HuH-7.5 (cell line): ENCODE data around the gene MCHR1.
"Not testable (repeated sequence)": the region's sequence is repeated elsewhere in the genome, so short reads cannot be mapped to it uniquely, and the experiment has no call there.

ENCODE experiments used
- DNase-seq: peaks from one replicate; pipeline ENCODE4 v3.0.0; 2011; ENCODE audit warnings: low spot score

Gene MCHR1

DNA sequence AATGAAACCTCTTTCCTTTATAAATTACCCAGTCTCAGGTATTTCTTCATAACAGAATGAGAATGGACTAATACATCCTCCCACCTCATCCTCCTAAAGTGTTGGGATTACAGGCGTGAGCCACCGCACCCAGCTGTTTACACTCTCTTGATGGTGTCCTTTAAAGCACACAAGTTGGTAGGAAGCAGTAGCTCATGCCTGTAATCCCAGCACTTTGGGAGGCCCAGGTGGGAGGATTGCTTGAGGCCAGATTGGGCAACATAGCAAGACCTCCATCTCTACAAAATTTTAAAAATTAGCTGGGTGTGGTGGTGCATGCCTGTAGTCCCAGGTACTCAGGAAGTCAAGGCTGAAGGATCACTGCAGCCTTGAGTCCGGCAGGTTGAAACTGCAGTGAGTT is 23.3 kb upstream of the MCHR1 start:
- not testable (repeated sequence) for DNase-seq

DNA sequence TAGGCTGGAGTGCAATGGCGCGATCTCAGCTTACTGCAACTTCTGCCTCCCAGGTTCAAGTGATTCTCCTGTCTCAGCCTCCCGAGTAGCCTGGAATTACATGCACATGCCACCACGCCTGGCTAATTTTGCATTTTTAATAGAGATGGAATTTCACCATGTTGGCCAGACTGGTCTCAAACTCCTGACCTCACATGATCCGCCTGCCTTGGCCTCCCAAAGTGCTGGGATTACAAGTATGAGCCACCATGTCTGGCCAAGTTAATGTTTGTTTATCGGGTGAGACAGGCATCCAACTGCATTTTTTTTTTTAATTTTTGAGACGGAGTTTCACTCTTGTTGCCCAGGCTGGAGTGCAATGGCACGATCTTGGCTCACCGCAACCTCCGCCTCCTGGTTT is 22.6 kb upstream of the MCHR1 start:
- not testable (repeated sequence) for DNase-seq

DNA sequence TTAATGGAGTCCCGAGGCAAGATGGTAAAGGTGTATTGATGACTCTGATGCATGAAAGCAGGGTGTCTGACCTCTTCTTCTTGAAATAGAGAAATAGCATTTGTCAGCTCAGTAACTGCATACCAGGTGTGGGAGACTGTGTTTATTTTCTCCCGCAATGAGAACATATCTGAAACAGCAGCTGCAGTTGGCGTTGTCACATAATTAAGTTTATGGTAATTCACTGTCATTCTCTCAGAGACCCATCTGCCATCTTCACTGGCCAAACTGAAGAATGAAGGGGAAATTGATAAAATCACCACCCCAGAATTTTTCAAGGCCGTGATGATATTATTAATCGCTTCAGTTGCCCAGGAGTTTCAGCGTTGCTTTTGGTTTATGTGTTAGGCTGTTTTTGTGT is 20.1 kb upstream of the MCHR1 start:
- DNase-seq, result no peak

DNA sequence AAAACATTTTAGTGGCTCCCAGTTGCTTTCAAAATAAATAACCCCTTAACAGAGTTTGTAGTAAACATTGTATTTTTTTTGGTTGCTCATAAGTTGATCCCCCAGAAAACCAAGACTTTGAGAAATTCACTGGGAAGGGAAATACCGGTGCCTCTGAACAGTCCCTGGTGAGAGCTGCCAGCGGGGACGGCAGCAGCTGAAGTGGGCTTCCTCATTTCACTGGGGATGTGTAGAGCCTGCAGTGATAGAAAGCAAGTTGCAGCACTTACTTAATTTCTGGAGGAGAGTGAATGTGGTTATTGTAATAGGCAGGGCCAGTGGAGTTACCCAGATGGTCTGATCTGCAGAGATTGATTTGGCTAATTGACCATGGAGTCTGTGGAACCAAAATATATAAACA is 18.6 kb upstream of the MCHR1 start:
- no peak for DNase-seq

DNA sequence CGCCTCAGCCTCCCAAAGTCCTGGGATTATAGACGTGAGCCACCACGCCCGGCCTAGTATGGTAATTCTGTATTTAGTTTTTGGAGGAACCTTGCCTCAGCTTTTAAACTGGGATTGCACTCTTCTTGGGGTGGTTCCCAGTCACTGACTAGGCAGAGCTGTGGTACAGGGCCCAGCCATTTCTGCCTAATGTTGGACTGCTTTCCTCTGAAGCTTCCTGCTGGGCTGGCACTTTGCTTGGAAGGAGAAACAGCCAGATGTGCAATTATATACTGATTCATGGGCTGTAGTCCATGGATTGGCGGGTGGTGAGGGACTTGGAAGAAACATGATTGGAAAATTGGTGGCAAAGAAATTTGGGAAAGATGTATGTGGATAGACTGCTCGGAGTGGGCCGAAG is 17.6 kb upstream of the MCHR1 start:
- no peak for DNase-seq

DNA sequence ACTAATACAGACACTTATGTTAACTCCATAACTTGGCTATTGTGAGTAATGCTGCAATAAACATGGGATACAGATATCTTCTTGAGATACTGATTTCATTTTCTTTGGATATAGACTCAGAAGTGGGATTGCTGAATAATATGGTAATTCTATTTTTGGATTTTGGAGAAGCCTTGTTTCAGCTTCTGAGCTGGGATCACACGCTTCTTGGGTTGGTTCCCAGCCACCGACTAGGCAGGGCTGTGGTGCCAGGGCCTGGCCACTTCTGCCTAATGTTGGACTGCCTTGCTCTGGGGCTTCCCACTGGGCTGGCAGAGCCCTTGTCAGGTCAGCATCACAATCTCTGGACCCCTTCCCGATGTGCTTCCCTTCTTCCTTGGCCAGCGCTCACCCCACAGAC is 14.0 kb upstream of the MCHR1 start:
- DNase-seq, result no peak

DNA sequence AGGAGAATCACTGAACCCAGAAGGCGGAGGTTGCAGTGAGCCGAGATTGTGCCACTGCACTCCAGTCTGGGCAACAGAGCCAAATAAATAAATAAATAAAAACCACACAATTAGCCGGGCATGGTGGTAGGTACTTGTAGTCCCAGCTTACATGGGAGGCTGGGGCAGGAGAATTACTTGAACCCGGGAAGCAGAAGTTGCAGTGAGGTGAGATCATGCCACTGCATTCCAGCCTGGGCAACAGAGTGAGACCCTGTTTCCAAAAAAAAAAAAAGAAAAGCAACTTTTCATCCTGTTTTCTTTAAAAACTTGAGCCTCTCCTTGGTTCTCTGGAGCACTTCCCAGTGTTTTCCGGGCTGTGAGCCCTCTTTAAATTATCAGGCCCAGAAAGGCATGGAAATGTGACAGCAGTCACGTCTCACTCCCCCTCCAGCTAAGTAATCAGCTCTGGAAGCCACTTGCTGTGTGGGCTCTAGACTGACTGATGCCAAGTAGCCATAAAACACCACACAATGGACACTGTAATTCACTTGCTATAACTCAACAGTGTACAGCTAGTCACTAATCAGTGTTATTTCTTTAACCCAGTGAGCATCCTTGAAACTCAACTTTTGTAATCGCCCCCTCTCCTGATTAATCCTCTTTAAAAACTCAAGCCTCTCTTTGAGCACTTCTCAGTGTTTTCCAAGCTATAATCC is 13.0 kb upstream of the MCHR1 start:
- DNase-seq, result no peak

DNA sequence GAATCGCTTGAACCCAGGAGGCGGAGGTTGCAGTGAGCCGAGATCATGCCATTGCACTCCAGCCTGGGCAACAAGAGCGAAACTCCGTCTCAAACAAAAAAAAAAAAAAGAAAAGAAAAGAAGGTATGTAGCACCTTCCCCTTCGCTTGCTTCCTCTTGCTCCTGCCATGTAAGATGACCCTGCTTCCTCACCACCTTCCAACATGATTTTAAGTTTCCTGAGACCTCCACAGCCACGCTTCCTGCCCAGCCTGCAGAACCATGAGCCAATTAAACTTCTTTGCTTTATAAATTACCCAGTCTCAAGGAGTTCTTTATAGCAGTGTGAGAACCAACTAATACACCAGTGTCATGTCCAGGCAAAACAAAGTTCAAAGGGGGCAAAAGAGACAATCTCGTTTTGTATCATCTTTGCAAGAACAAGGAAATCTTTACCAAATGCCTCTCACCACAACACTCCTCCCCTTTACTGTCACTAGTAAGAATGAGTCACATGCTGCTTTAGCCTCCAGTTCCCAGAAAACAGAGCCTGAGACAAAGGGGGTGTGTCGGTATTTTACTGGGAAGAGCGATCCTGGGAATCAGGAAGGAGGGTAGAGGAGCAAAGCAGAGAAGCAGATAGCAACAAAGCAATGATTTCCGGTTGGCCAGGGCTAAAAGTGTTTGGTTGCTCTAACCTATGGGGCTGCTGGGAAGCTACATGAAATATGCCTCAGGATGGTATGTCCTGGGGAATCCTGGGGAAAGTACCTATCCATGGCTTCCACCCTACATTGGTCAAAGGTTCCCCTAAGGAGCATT is 10.5 kb upstream of the MCHR1 start:
- DNase-seq, result no peak

DNA sequence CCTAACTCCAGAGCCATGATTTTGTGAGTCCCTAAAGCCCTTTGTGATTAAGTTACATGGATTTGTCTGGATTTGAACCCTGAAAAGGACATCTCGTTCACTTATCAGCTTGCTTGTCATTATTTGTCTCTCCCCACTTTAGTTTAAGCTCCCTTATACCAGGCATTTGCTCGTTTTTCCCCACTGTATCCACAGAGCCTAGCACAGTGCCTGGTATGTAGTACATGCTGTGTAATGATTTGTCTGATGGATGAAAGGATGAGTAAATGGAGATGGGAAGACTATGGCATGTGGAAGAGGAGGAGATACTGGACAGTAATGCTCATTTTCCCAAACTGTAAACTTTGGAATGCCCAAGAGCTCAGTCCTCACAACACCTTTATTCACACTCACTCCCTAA is 9.2 kb upstream of the MCHR1 start:
- no peak for DNase-seq

DNA sequence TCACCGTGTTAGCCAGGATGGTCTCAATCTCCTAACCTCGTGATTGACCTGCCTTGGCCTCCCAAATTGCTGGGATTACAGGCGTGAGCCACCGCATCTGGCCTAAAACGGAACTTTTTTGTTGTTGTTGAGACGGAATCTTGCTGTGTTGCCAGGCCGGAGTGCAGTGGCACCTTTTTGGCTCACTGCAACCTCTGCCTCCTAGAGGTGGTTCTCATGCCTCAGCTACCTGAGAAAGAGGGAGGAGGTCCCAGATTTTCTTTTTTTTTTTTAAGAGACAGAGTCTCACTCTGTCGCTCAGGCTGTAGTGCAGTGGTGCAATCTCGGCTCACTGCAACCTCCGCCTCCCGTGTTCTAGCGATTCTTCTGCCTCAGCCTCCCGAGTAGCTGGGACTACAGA is 7.9 kb upstream of the MCHR1 start:
- no peak for DNase-seq

DNA sequence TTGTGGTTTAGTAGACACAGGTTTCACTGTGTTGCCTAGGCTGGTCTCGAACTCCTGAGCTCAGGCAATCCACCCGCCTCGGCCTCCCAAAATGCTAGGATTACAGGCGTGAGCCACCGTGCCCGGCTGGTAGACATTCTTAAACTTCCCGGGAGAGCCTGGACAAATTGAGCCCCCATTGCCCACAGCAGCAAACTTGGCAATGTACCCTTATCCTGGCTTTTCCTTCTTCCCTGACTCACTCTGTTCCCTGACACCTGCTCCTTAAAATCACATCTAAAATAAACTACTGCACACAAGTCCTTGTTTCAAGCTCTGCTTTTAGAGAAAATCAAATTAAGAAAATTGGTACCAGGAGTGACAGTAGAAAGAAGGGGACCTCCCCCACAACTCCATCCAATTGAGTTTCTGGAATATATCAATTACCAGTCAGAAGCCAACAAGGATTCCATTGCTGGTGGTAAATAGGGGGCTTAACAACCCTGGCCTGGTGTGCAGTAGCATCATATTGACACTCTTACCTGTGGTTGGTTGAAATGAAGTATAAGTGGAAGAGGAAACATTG is 7.4 kb upstream of the MCHR1 start:
- DNase-seq, result no peak

DNA sequence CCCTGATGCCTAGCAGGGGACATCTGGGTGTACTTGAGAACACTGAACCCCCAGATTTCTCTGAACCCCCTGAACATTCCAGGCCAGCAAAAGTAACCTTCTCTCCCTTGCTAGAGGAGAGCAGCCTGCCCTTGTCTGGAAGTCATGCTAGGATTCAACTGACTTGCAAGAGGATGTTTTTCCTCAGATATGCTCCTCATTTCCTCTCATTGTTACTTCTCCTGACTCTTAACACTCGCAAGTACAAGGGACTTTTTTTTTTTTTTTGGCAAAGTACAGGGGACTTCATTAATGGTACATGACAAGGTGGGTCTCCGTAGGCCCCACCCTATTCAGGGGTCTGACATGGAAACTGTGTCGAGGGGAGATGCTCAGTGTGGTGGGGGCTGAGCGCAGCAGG is 6.3 kb upstream of the MCHR1 start:
- DNase-seq, result no peak

DNA sequence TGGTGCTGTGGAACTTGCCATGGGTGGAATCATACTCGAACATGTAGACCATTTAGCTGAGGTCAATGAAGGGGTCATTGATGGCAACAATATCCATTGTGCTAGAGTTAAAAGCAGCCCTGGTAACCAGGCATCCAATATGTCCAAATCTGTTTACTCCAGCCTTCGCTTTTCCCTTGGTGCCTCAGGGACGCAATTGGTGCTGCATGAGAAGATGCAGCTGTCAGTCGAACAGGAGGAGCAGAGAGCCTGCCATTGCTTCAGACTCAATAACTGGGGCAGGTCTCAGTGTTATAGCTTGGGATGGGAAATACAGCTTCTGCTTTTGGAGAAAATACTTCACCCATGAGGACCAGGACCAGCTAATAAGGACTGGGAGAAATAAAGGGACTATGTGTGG is 5.0 kb upstream of the MCHR1 start:
- DNase-seq, result no peak

DNA sequence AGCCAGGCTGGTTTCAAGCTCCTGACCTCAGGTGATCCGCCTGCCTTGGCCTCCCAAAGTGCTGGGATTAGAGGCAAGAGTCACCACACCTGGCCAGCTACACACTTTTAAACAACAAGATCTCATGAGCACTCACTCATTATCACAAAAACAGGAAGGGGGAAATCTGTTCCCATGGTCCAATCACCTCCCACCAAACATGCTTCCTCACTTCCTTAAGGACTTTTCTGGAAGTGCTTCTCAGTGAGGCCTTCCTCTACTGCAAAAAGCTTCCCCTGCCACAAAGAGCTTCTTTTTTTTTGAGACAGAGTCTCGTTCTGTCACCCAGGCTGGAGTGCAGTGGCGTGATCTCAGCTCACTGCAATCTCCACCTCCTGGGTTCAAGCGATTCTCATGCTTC is 3.1 kb upstream of the MCHR1 start:
- DNase-seq, result not testable (repeated sequence)

DNA sequence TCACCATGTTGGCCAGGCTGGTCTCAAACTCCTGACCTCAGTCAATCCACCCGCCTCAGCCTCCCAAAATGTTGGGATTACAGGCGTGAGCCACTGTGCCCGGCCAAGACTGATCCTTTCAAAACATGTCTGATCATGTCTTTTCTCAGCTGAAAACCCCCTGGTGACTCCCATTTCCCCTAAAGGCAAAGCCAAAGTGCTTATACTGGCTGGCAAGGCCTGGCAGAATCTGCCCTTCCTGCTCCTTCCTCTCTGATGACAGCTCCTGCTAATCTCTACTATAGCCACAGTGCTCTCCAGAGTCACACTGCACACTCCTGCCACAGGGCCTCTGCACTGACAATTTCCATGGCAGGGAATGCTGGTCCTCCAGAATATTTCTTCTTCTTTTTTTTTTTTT is 2.6 kb upstream of the MCHR1 start:
- no peak for DNase-seq

DNA sequence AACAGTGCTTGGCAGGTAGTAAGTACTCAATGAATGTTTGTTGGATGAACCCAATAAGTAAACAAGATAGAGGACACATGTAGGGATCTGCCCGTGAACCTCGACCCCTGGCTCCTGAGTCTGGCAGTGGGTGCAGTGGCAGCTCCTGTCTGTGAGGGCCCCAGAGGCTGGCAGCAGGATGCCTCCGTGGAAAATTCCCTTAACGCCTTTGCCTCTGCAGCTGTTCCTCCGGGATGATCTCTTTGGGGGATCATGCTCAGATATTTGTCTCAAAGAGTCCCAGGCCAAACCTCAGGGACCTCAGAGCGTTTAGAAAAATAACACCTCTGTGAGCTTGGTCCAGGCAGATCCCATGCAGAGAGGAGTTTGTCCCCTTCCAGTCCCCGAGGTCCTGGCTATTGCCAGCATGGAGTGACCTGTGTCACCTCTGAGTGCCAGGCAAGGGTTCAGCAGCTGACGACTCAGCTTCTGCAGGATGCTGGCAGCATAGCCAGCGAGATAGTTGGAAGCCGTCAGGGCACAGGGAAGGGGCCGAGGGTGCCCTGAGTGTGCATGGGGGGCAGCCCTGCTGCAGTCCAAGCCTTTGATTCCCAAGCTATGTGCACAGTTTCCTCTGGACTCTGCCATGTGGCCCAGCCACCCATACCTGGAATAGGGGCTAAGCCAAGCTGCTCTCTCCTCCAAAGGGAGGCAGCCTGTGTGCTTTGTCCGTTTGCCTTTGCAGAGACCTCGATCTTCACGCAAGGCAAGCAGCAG is 613 bp upstream of the MCHR1 start:
- DNase-seq, result no peak

DNA sequence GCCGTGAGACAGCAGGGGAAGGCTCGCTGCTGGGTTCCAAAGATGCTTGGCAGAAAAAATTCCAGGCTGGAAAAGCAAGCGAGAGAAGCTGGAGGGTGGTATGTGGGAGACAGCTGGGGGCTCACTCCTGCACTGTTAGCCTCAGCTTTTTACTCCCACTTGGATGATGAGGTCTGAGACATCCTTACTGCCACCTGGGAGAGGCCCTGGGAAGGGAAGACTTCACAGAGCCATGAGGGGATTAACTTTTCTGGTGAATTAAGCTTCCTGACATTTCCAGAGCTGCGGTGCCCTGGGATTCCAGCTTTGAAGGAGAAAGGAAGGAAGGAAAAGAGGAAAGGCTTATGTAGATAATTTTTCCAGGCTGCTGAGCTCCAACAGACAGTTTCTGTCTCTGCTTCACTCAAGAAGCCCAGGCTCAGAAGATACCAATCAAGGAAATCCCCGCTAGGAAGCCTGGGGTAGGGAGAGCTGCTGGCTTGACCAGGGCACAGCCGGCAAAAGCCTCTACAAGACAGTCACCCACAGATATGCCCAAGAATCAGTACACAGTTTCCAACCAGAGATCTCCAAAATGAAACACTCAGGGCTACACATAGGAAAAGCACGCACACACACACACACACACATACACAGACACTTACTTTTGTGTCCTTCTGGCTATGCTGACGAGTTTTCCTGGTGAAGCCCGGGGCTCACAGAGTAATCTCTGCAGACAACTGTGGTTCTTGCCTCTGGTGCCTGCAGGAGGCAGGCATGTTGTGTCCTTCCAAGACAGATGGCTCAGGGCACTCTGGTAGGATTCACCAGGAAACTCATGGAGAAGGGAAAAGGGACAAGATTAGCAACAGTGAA is 907 bp downstream of the MCHR1 start:
- DNase-seq, result no peak

DNA sequence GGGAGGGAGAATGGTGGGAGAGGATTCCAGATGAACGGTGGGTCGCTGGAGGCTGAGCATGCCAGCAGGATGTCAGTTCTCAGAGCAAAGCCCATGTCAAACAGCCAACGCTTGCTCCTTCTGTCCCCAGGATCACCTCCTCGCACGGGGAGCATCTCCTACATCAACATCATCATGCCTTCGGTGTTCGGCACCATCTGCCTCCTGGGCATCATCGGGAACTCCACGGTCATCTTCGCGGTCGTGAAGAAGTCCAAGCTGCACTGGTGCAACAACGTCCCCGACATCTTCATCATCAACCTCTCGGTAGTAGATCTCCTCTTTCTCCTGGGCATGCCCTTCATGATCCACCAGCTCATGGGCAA is 1.5 kb downstream of the MCHR1 start:
- DNase-seq, result no peak

DNA sequence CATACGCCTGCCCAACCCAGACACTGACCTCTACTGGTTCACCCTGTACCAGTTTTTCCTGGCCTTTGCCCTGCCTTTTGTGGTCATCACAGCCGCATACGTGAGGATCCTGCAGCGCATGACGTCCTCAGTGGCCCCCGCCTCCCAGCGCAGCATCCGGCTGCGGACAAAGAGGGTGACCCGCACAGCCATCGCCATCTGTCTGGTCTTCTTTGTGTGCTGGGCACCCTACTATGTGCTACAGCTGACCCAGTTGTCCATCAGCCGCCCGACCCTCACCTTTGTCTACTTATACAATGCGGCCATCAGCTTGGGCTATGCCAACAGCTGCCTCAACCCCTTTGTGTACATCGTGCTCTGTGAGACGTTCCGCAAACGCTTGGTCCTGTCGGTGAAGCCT is 2.2 kb downstream of the MCHR1 start:
- DNase-seq, result no peak

DNA sequence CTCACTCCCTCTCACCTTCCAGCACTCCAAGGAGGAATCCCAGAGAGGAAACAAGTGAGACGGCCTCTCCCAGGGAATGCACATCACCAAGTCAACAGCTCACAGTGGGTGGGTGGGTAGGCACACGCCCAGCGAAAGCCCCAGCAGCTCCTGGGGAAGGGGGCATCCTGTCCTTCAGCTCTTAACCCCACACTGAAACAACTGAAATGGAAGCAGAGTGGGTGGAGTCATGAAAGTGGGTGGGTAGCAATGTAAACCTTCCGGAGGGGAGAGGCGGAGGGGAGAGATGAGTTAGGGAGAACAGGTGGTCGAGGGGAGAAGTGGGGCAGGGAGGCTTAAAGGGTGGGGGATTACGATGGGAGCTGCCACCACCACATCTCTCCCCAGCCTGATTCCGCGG is 5.4 kb downstream of the MCHR1 start:
- no peak for DNase-seq

DNA sequence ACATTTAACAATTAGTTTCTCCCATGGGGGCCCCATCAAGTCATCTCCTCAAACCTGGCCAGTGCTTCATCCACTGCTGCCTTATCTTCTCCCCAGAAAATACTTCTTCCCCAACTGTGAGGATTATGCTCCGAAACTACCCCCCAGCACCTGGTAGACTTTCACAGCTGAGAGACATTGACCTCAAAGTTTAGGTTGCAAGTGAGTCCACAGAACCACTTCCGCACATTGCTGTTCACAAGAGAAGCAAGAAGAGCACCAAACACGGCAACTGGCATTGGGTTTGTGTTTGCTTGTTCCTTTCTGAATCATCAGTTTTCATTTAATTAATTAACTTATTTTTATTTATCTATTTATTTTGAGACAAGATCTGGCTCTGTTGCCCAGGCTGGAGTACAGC is 6.1 kb downstream of the MCHR1 start:
- no peak for DNase-seq

DNA sequence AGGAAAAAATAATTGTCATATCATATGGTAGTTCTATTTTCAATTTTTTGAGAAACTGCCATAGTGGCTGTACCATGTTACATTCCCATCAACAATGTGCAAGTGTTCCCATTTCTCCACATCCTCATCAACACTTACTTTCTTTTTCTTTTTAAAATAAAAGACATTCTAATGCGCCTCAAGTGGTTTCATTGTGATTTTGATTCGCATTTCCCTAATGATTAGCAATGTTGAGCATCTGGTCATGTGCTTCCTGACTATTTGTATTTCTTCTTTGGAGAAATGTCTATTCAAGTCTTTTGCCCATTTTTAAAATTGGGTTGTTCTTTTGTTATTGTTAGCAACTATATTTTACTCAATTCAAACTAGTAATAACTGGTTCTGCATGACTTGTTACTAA is 8.4 kb downstream of the MCHR1 start:
- DNase-seq, result no peak
